Astrocyte (in vitro differentiated cells and primary cell): ENCODE data around the gene NEUROG1.

Experiments used
- CTCF ChIP-seq: IDR thresholded peaks from 2 replicates; pipeline ENCODE4 v1.5.1; 2011; ENCODE audit warnings: low read depth, mild to moderate bottlenecking, inconsistent platforms, low read length, moderate library complexity; ENCODE audit not compliant: insufficient read depth
- EZH2 ChIP-seq: IDR thresholded peaks from 2 replicates; pipeline ENCODE4 v1.6.1; 2012; ENCODE audit warnings: mild to moderate bottlenecking, low read length, inconsistent platforms; ENCODE audit not compliant: insufficient read depth

GRCh38 chr5:135584918-135585317 lies 49.2 kb upstream of the NEUROG1 start:
- TF ChIP-seq CTCF (no peak), EZH2 (no peak)
